Prostate gland (tissue), 2 donors: Measurements from ENCODE around the gene RFX2.

Experiments used
- POLR2A ChIP-seq: fragments of 450-650 bp; IDR thresholded peaks from one replicate; pipeline ENCODE4 v1.6.1; 2016; ENCODE audit warnings: antibody characterized with exemption, mild to moderate bottlenecking
- POLR2AphosphoS5 ChIP-seq: sonication (generic); formaldehyde crosslinking; IDR thresholded peaks from one replicate; pipeline ENCODE4 v1.6.1; 2017; ENCODE audit warnings: antibody characterized with exemption
- TF ChIP-seq, protein P1 (sequence below), 4 experiments: fragments of 200-600 bp in 2 of 4; fragments of 450-650 bp in 2 of 4; sonication (generic) in 2 of 4; IDR thresholded peaks; 1 replicate in 3 of 4; 2 replicates in 1 of 4; pipeline ENCODE4 v1.5.1; 2016 to 2019; ENCODE audit warnings: antibody characterized with exemption in 4 of 4, mild to moderate bottlenecking in 2 of 4, moderate library complexity in 2 of 4

DNA sequence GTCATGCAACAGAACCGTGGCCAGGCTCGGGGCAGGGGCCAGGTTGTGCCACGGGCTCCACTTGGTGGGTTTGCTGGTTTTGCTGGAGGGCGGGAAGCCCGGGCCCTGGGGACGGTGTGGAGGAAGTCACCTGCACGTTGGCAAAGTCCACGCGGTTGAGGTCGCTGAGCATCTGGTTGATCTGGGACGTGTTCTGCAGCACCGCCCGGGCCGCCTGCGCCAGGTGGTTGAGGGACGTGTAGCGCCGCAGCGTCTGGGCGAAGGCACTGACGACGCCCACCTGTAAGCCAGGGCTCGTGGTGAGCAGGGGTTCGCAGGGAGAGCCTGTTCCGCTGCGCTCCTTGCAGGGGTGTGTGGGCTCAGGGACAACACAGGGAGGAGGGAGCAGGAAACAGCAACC, 107.7 kb downstream of the RFX2 start:
- TF ChIP-seq, protein P1, sequence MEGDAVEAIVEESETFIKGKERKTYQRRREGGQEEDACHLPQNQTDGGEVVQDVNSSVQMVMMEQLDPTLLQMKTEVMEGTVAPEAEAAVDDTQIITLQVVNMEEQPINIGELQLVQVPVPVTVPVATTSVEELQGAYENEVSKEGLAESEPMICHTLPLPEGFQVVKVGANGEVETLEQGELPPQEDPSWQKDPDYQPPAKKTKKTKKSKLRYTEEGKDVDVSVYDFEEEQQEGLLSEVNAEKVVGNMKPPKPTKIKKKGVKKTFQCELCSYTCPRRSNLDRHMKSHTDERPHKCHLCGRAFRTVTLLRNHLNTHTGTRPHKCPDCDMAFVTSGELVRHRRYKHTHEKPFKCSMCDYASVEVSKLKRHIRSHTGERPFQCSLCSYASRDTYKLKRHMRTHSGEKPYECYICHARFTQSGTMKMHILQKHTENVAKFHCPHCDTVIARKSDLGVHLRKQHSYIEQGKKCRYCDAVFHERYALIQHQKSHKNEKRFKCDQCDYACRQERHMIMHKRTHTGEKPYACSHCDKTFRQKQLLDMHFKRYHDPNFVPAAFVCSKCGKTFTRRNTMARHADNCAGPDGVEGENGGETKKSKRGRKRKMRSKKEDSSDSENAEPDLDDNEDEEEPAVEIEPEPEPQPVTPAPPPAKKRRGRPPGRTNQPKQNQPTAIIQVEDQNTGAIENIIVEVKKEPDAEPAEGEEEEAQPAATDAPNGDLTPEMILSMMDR (IDR thresholded peaks at IDR 0.05): no peak
- no peak for TF ChIP-seq POLR2A
- TF ChIP-seq POLR2AphosphoS5: no peak
